GM10847 (cell line): ENCODE data around the gene NIT1.

Source experiments
- POLR2A ChIP-seq: IDR thresholded peaks from 2 replicates; pipeline ENCODE4 v1.6.1; 2011; ENCODE audit not compliant: insufficient read length; ENCODE audit errors: extremely low read depth

Gene NIT1

DNA sequence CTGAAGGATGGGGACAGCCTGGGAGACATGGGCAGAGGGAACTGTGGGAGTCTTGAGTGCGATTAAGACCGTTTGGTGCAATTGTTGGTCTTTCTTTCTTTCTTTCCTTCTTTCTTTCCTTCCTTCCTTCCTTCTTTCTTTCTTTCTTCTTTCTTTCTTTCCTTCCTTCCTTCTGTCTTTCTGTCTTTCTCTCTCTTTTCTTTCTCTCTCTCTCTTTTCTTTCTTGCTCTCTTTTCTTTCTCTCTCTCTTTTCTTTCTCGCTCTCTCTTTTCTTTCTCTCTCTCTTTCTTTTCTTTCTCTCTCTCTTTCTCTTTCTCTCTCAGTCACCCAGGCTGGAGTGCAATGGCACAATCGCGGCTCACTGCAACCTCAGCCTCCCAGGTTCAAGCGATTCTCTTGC, 22.7 kb upstream of the NIT1 start:
- TF ChIP-seq POLR2A = no peak

DNA sequence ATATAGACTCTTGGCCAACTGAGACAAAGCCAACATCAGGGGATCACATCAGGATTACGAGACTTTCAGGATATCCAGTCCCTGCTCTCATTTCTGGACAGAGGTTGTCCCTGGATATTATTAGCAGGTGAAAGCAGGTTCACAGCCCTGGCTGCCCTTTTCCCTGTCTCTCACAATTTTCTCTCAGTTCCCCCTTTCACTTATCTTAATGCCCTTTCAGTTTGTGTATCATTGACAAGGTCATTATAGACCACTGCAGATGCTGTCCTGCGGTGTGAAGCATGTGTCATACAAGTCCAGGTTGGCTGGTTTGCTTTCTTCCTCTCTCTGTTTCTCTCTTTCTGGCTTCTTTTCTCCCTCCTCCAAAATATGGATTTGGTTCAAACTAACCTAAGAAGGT, 21.9 kb upstream of the NIT1 start:
- TF ChIP-seq POLR2A = no peak

DNA sequence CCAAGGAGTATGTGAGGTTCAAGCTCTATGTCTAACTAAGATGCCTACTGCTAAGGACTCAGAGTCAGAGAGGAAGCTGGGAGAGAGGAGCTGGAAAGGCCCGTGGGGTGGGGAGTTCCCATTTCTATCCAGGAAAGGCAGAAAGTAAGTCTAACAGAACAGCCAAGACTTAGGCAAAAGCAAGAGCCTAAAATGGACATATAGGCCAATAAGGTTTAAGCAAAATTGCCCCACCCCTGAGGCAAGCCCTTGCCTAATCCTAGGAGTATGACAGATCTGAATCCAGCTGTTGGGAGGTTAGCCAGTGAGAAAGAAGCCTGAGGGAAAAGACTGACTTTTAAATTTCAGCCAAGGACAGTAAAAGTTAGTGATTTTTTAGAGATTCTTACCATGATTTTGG, 21.4 kb upstream of the NIT1 start:
- TF ChIP-seq POLR2A = no peak

DNA sequence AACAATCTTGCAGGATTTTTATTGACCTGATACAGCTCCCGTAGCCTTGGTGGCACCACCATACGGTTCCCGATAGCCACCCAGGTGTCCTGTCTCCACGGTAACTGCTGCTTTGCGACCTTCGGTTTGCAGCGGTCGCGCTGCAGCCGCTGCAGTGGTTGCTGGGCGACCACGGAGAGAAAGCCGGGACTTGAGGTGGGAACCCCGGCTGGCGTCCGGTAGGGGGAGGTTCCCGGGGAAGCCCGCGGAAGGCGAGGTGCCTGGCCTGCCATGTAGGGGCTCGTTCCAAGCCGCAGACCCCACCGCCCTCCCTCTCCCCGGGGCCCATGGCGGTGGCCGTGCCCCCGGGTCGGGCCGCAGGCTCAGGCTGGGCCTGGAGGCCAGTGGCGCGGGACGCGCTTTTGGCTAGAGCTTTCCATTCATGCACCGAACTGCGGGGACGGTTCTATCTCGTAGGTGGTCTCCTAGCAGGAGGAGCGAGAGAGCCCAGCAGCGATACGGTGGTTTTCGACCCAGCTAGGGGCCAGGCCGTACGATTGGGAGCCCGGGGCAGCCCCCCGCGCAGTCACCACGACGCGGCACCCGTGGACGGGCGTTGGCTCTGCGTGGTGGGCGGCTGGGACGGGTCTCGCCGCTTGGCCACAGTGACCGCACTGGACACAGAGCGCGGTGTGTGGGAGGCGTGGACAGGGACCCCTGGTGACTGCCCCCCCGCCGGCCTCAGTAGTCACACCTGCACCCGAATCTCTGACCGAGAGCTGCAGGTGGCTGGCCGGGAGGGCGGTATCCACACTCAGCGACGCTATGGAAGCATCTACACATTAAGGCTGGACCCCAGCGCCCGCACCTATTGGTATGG, 19.5 kb upstream of the NIT1 start, which contains the start of gene KLHDC9:
KLHDC9 (plus strand) TSS at position 152 of the 859 bp plus-strand sequence; CDS start at position 327, 175 bp downstream.
- TF ChIP-seq POLR2A = no peak

DNA sequence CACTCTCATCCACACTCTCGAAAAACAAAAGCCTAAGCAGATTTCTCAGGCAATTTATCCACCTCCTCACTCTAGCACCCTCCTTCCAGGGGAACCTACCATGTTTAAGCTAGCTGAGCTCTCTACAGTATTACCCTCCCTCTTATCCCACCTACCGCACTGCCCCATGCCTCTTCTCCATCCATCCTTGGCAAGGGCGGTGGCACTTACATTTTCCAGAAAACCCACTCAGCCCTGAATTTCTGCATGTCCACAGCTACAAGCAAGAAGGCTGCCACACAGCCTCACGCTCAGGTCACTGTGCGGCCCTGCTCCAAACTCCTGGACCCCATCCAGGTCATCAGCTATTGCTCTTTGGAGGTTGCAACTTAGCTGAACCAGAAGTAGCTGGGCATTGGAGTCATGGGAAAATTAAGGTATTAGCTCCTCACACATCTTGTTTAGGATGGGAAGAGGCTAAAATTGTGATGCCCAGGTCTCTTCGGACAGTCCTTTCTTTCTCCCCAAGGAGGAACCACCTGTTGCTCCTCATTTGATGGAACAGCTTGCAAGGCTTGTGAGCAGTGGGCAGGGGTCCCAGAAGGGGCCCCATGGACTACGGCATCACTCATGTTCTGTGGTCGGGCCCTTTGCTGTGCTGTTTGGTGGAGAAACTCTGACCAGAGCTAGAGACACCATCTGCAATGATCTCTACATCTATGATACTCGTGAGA, 18.7 kb upstream of the NIT1 start:
- no peak for TF ChIP-seq POLR2A

DNA sequence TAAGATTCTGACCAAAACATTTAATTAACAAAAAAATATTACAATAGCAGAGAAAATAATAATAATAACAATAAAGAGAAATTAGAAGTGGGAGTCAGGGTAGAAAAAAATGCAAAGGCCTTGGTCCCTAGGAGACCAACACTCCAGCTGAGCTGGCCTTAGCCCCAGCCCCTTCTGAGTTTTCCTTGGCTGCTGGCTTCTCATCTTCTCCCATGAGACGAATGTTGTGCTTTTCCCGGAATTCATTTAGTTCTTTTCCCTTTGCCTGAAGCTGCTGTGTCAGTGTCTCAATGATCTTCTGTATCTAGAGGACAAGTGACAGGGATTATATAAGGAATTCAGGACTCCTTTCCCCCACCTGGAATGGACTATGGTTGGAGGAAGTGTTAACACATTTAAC, 17.3 kb upstream of the NIT1 start:
- no peak for TF ChIP-seq POLR2A

DNA sequence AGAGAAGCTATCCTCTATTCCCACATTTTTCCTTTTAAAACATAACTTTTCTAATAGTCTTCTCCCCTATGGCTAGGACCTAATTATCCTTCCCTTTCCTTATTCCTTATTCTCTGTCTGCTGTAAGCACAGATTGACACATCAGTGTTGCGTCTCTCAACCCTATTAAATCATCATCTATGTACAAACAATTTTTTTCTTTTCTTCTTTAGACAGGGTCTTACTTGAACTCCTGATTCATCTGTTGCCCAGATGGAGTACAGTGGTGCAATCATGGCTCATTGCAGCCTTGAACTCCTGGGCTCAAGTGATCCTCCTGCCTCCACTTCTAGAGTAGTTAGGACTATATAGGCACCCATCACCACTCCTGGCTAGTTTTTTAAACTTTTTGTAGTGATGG, 11.5 kb upstream of the NIT1 start:
- TF ChIP-seq POLR2A = no peak

DNA sequence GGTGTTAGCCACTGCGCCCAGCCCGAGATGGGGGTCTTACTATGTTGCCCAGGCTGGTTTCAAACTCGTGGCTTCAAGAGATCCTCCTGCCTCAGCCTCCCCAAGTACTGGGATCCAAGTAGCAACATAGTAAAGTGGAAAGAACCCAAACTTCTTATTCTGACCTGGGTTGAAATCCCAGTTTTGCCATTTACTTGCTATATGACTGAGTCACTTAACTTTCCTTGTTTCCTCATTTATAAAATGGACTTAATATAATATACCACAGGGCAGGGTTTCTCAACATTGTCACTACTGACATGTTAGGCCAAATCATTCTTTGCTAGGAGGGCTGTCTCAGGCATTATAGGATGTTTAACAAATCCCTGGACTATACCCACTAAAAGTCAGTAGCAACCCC, 6.8 kb upstream of the NIT1 start:
- no peak for TF ChIP-seq POLR2A

DNA sequence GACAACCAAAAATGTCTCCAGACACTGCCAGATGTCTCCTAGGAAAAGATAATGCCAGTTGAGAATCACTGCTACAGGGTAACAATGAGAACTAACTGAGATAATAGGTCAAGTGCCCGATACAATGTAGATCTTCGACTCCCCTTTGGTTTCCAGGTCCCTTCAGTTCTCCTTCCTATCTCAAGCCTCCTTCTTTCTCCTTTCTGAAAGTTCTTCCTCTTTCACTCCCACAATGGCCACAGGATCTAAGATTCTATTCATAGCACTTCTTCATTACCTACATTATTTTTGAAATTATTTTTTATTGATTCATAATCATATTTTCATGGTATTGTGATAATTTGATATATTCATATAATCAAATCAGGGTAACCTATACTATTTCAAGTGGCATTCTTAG, 6.4 kb upstream of the NIT1 start:
- no peak for TF ChIP-seq POLR2A

DNA sequence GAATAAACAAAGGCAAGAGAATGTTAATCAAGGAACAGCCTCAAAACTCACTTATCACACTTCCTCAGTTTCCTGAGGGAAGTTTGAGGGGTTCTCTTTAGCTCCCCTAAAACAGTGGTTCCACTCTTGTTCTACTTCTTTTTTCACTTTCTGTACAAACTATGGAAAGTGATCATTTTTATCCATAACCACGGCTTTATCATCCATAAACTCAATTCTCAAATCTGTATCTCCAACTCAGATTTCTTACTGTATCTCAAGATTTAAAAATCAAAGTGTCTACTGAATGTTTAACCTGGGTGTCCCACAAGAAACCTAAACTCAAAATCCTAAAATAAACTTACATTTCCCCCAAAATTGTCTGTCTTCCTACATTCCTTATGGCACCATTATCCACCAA, 4.0 kb upstream of the NIT1 start:
- TF ChIP-seq POLR2A = no peak

DNA sequence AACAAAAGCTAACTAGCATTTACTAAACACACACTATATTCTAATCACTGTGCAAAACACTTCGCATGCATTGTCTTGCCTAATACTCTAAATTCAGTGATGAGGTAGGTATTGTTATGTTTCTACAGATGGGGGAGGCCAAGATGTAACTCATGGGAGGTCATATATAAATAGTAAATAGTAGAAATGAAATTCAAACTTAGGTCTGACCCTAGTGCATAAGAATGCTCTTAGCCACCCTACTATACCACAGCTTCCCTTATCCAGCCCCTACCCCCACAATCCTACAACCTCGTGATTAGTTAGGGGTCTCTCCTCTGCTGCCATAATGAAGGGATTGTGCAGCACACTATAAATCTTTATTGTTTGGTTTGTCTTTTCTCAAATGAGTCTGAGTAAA, 3.3 kb upstream of the NIT1 start:
- no peak for TF ChIP-seq POLR2A

DNA sequence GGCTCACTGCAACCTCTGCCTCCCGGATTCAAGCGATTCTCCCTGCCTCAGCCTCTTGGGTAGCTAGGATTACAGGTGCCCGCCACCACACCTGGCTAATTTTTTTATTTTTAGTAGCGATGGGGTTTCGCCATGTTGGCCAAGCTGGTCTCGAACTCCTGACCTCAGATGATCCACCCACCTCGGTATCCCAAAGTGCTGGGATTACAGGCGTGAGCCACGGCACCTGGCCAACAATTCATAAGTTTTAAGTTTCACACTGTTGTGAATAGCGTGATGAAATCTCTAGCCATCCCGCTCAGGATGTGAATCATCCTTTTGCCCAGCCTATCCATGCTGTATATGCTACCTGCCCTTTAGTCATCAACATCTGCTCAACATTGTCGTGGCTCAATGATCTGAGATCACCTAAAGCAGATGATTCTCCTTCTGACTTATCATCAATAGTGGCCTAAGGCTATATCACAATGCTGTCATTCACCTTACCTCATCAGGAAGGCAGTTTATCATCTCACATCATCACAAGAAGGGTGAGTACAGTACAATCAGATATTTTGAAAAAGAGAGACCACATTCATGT, 2.7 kb upstream of the NIT1 start:
- TF ChIP-seq POLR2A = no peak

DNA sequence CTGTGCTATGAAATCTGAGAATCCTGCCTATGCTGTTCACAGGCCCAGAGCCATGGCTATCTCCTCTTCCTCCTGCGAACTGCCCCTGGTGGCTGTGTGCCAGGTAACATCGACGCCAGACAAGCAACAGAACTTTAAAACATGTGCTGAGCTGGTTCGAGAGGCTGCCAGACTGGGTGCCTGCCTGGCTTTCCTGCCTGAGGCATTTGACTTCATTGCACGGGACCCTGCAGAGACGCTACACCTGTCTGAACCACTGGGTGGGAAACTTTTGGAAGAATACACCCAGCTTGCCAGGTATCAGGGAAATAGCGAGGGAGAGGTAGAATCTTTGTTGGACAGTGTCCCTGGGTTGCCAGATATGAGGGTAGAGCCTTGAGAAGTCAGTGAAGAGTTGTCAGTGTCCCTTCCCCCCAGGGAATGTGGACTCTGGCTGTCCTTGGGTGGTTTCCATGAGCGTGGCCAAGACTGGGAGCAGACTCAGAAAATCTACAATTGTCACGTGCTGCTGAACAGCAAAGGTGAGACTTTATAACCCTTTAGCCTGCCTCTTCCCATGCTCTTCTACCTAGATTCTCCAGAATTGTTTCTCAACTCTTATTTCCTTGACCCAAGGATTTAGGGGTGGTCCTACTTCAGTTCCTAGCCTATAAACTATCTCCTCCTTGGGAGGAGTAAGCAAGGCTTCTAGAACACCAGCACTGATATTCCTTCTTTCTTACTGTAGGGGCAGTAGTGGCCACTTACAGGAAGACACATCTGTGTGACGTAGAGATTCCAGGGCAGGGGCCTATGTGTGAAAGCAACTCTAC, 1.4 kb downstream of the NIT1 start:
- TF ChIP-seq POLR2A = no peak

DNA sequence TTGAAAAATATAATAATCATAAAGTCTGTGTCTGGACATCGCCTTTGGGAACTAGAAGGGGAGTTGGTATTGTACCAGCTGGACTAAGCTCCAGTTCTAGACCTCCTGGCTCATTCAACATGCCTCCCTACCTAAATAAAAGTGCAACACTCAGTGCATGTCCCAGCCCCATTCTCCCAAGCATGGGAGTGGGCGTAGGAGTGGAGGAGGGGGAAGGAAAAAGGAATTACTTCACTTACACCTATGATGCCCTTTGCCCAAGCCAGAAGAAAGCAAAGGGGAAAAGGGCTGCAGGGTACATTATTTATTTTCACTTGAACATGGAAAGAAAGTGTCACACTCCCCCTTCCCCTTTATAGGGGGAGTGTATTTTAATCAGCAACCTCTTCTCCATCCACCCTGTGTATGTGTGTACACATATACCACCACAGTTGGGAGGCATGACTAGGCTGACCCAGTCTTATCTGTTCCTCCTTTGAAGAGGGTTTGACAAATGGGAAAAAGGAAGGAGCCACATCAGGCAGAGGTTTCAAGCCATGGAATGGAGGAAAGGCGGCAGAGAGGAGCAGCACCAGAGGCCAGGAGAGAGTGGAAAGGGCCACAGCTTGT, 3.2 kb downstream of the NIT1 start:
- no peak for TF ChIP-seq POLR2A

DNA sequence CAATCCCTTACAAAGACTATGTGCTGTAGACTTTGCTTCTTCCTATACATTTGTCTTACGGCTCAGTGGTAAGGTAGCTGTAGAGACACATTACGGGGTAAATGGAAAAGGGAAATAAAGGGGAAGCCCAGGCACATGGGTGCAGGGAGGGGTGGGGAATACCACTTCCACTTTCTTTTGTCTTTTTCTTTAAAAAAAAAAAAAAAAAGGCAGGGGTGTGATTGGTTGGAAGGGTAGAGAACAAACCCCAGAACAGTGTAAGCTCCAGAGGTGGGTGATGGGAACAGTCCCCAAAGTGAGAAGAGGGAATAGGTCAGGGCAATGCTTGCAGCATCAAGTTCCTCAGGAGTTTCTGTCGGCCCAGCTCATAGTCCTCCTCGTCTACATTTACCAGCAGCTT, 3.9 kb downstream of the NIT1 start:
- no peak for TF ChIP-seq POLR2A
